Esophagus squamous epithelium (tissue), 4 donors: ENCODE results near the gene CYP2U1.

Experiments used
- POLR2A ChIP-seq, 4 donors: fragments of 450-650 bp; IDR thresholded peaks; one replicate each; pipeline ENCODE4 v1.6.1; 2017; ENCODE audit warnings: antibody characterized with exemption in 4 of 4, mild to moderate bottlenecking in 4 of 4, moderate library complexity in 3 of 4
- TF ChIP-seq, protein P1 (sequence below), 6 experiments: fragments of 450-650 bp in 4 of 6; fragments of 200-600 bp in 2 of 6; sonication (generic) in 2 of 6; IDR thresholded peaks; one replicate each; pipeline ENCODE4 v1.5.1; 2016 to 2019; ENCODE audit warnings: antibody characterized with exemption in 6 of 6, mild to moderate bottlenecking in 4 of 6, moderate library complexity in 4 of 6

DNA sequence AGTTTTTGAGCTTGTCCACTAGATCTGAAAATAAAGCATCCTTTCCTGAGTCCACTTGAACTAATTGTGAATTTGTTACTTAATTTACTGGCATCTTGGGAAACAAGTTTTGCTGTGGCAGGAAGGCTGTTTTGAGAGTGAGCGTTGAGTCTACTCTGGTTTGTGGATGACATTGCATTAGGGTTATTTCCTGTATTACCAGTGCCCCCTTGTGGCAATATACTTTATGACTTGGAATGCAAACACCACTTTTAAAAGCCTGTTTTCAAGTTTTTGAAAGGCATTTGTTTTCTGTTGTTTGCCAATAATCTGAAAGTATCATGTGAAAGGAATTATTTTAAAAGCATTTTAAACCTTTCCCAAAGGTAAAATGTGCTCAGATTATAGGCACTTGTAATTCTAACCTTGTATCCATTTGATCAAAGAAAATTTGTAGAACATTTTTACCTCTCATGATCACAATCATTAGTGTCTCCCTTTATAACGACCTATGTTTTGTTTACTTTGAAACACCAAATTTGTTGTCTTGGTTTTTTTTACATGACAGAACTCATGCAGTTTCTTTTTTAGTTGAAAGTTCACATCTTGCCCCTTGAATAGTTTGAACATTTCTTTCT lies 18.0 kb upstream of the CYP2U1 start:
- TF ChIP-seq, protein P1, sequence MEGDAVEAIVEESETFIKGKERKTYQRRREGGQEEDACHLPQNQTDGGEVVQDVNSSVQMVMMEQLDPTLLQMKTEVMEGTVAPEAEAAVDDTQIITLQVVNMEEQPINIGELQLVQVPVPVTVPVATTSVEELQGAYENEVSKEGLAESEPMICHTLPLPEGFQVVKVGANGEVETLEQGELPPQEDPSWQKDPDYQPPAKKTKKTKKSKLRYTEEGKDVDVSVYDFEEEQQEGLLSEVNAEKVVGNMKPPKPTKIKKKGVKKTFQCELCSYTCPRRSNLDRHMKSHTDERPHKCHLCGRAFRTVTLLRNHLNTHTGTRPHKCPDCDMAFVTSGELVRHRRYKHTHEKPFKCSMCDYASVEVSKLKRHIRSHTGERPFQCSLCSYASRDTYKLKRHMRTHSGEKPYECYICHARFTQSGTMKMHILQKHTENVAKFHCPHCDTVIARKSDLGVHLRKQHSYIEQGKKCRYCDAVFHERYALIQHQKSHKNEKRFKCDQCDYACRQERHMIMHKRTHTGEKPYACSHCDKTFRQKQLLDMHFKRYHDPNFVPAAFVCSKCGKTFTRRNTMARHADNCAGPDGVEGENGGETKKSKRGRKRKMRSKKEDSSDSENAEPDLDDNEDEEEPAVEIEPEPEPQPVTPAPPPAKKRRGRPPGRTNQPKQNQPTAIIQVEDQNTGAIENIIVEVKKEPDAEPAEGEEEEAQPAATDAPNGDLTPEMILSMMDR (IDR thresholded peaks at IDR 0.05), result peak; percentile 70 to 88 (median 82)
- no peak for TF ChIP-seq POLR2A (IDR thresholded peaks at IDR 0.05)
